ENCODE measurements around the gene NR2E3.
"Not testable (repeated sequence)": the region's sequence is repeated elsewhere in the genome, so short reads cannot be mapped to it uniquely, and the experiment has no call there.

NR2E3 gene

GRCh38 chr15:71815301-71815700 is 4.9 kb downstream of the NR2E3 start:
- DNase-seq (ENCODE audit: low spot score) = no peak

GRCh38 chr15:71817351-71817750 is 7.0 kb downstream of the NR2E3 start:
- no peak for DNase-seq (ENCODE audit: low spot score)

DNA sequence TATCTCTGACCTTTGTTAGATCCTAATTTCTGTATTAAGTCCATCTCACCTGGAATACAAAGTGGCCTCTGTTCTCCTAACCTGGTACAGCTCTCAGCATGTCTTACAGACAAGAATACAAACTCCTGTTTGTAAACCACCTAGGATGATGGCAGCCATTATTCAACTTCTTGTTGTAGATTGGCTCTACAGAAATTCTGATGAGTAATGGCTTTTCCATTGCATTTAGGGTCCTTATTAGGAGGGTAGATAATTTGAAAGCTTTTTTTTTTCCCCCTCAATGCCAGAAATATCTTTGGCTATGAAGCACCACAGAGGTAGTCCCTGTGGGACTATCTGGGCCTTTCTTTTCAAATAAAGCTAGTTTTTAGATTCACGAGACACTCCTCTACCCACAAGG is 9.8 kb downstream of the NR2E3 start:
- no peak for DNase-seq (ENCODE audit: low spot score)

GRCh38 chr15:71821547-71822129 is 11.3 kb downstream of the NR2E3 start:
- DNase-seq (ENCODE audit: low spot score) = no peak

DNA sequence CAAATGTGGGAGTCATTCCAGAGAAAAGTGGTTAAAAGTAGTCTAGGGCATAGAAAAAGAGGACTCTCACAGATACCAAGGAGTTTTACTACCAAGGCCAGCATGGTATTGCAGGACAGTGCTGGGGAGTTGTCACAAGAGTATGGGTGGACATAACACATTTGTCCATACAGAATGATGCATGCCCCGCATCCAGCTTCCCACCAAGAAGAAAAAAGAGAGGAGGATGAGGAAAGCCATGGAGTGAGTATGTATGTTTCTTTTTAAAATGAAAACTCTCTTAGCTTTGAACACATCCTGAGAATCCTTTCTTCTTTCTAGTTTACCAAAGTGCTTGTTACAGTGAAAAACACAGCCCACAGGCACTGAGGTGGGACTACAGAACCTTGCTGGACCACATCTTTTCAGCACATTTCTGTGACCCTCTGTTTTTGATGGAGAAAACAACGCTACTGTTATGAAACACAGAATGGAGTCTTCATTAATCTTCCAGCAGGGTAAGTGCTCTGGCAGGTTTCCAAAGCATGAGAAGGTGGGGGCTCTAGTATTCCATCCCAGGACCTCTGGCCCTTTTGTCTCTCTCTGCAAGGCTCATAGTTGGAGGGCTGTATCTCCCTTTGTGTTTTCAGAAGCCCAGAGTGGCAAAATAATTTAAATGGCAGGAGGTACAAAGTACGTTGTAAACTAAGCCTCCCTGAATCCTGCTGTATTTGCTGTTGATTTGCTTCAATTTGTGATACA is 12.7 kb downstream of the NR2E3 start:
- DNase-seq (ENCODE audit: low spot score) = no peak

GRCh38 chr15:71823801-71824200 is 13.4 kb downstream of the NR2E3 start:
- DNase-seq (ENCODE audit: low spot score) = no peak

DNA sequence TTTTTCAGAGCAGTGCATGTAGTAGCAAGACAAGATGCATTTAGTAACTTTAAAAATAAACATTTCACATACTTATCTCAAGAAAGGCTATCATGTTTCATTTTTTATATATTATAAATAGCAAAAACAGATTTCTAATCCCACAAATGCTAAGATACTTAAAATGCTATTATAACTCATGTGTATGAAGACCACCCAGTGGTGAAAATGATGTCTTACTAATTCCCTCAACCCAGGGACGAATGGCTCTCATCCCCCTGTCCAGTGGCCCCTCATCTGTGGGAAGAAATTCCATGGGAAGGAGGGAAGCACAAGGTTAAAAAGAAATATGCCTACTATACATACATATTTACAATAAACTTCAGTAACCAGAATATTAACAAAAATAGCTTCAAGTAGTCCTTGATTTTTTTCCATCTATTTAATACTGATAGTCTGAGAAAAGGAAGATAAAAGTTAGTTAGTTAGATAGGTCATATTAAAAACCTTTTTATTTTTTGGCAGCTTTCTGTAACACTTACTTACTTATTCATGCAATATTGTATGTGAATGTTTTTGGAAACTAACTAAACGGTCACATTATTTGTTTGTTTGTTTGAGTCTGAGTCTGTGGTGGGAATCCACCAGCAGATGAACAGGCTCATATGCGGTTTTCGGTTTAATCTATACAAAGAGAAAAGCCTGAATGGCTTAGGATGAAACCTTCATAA is 14.8 kb downstream of the NR2E3 start:
- no peak for DNase-seq (ENCODE audit: low spot score)

DNA sequence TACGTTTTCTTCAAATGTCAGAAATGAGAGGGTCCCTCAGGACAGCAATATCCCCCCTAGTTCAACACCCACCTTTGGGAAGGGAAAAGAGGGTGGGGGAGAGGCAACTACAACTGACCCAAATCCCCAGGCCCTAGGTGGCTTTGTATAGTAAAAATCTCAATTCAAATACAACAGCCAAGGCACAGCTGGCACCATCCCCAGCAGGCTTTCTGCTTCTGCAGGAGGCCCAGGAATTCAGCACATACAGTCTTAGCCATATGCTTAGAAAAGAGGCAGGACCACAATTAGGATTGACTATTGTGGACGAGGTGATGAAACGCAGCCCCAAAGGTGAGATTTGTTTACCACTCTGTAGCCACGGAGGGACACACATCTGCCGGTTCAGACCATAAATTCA is 15.8 kb downstream of the NR2E3 start:
- no peak for DNase-seq (ENCODE audit: low spot score)

GRCh38 chr15:71830981-71831380 is 20.6 kb downstream of the NR2E3 start:
- DNase-seq (ENCODE audit: low spot score) = no peak

DNA sequence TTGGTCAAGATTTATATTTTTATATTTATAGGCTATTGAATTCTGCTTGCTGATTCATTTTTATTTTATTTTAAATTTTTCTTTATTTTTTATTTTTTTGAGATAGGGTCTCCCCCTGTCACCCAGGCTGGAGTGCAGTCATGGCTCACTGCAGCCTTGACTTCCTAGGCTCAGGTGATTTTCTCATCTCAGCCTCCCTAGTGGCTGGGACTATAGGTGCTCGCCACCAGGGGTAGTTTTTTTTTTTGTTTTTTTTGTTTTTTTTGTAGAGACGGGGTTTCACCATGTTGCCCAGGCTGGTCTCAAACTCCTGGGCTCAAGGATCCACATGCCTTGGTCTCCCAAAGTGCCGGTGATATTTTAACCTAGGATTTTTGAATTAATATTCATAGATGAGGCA is 31.2 kb downstream of the NR2E3 start:
- DNase-seq (ENCODE audit: low spot score) = no peak

GRCh38 chr15:71844916-71845315 is 34.6 kb downstream of the NR2E3 start:
- no peak for DNase-seq (ENCODE audit: low spot score)

DNA sequence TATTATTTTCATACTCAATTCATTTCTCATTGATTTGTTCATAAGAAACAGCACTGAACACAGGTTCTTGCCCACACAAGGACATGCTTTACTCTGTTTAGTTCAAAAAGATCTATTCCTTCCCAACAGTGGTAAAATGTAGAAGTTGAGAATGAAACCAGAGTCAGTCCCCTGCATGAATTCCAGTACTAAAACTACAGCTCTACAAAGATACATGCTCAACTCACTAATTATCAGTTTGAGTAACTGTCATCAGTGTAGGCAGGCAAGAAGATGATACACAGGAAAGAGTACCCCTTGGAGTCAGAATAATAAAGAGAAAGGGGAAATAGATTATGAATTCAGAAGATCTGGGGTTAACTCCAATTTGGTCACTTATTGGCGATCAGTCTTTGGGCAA is 43.2 kb downstream of the NR2E3 start:
- DNase-seq (ENCODE audit: low spot score) = no peak

DNA sequence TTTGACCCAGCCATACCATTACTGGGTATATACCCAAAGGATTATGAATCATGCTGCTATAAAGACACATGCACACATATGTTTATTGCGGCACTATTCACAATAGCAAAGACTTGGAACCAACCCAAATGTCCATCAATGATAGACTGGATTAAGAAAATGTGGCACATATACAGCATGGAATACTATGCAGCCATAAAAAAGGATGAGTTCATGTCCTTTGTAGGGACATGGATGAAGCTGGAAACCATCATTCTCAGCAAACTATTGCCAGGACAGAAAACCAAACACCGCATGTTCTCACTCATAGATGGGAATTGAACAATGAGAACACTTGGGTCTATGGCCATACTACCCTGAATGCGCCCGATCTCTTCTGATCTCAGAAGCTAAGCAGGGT is 47.9 kb downstream of the NR2E3 start:
- not testable (repeated sequence) for DNase-seq (ENCODE audit: low spot score)

Measured in AG08395 (cell line).